ENCODE data around the gene MAP2K1.

GRCh38 chr15:66405007-66405406 lies 18.3 kb downstream of the MAP2K1 start:
- TF ChIP-seq RFX5 (IDR thresholded peaks at IDR 0.05; ENCODE audit: low read depth, low read length) (no peak), MAFK (IDR thresholded peaks at IDR 0.05; ENCODE audit: low read depth, low read length) (no peak), CTCF (conservative IDR thresholded peaks at IDR 0.05; ENCODE audit: low read depth, low read length) (no peak), MAZ (IDR thresholded peaks at IDR 0.05; ENCODE audit: borderline replicate concordance, low read depth, low read length) (no peak), POLR2A (IDR thresholded peaks at IDR 0.05; ENCODE audit: low read depth, low read length) (no peak), SMC3 (IDR thresholded peaks at IDR 0.05; ENCODE audit: low read depth, low read length) (no peak), USF2 (IDR thresholded peaks at IDR 0.05; ENCODE audit: low read depth, low read length) (no peak), ELK1 (IDR thresholded peaks at IDR 0.05; ENCODE audit: borderline replicate concordance, low read depth, low read length) (no peak), CHD1 (IDR thresholded peaks at IDR 0.05; ENCODE audit: low read depth, low read length) (no peak)

Measured in IMR-90 (cell line).